Measurements from ENCODE around the gene RAB31. TPM values are rescaled to one million over a fixed set of nuclear protein-coding genes. Genes with fewer than 3 reads are reported as not detected.

The RAB31 gene
- polyA plus RNA-seq, 1 of the 3 experiments (the other 2 are of a cell fraction) = 23.0 TPM

DNA sequence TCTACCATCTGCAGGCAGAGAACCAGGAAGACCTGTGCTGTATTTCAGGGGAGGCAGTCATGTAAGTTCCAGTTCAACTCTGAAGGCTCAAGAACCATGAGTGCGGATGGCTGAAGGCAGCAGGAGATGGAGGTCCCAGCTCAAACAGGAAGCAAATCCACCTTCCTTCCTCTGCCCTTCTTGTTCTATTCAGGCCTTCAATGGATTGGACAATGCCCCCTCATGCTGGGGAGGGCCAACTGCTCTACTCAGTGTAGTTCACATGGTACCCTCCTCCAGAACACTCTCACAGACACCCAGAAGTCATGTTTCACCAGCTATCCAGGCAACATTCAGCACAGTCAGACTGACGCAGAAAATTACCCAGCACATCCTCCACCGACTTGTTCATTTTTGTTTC lies 39.1 kb upstream of the RAB31 start (continued):
- no peak for TF ChIP-seq ZBTB33 (IDR thresholded peaks at IDR 0.05; ENCODE audit: borderline replicate concordance, low read depth)
- no peak for TF ChIP-seq GATA2 (CRISPR knock-in tag; IDR thresholded peaks at IDR 0.05)
- TF ChIP-seq TAF1 (IDR thresholded peaks at IDR 0.05; ENCODE audit: borderline replicate concordance, low read depth, low read length) = no peak

DNA sequence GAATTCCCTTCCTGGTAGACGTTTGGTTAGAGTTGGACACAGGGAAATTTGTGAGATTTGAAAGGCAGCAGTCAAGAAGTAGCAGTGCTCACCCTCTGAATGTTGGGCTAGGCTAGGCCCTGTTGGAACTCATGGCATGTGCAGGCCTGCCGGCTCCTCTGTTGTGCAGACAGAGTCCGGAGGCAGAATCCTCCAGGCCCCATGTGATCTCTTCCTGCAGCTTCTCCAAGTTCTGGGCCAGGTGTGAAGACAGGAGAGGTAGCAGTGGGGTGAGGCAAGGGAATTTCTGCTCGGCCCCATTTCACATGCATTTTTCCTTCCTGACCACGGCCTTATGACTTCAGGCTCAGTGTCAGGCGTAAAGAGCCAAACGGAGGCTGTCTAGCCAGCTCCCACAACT lies 36.9 kb upstream of the RAB31 start:
- no peak overlapping the region for H3K9ac ChIP-seq
- H3K27ac ChIP-seq (ENCODE audit: low read depth in 2 of 2, low read length in 1 of 2) = no peak overlapping the region
- TF ChIP-seq CHD2 (IDR thresholded peaks at IDR 0.05; ENCODE audit: low read length, partially characterized antibody) = no peak
- no peak for TF ChIP-seq NFIC (IDR thresholded peaks at IDR 0.05; ENCODE audit: borderline replicate concordance)
- TF ChIP-seq YY1 (IDR thresholded peaks at IDR 0.05; ENCODE audit: low read depth) = no peak
- TF ChIP-seq SIN3A (IDR thresholded peaks at IDR 0.05; ENCODE audit: borderline replicate concordance, low read depth, low read length) = no peak
- TF ChIP-seq RFX5 (IDR thresholded peaks at IDR 0.05; ENCODE audit: low read length) = no peak
- no peak for TF ChIP-seq EP300 (IDR thresholded peaks at IDR 0.05; ENCODE audit: borderline replicate concordance in 1 of 2, low read depth in 1 of 2, low read length in 1 of 2)
- no peak for TF ChIP-seq IRF3 (IDR thresholded peaks at IDR 0.05; ENCODE audit: low read depth, low read length)
- no peak for TF ChIP-seq TEAD4 (IDR thresholded peaks at IDR 0.05; ENCODE audit: borderline replicate concordance, insufficient read depth)
- TF ChIP-seq, protein P1, sequence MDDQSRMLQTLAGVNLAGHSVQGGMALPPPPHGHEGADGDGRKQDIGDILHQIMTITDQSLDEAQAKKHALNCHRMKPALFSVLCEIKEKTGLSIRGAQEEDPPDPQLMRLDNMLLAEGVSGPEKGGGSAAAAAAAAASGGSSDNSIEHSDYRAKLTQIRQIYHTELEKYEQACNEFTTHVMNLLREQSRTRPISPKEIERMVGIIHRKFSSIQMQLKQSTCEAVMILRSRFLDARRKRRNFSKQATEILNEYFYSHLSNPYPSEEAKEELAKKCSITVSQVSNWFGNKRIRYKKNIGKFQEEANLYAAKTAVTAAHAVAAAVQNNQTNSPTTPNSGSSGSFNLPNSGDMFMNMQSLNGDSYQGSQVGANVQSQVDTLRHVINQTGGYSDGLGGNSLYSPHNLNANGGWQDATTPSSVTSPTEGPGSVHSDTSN (IDR thresholded peaks at IDR 0.05) = no peak
- no peak for TF ChIP-seq EZH2phosphoT487 (IDR thresholded peaks at IDR 0.05; ENCODE audit: borderline replicate concordance, low read depth)
- no peak for TF ChIP-seq MXI1 (IDR thresholded peaks at IDR 0.05; ENCODE audit: low read depth, low read length)
- no peak for TF ChIP-seq RCOR1 (IDR thresholded peaks at IDR 0.05; ENCODE audit: low read length)
- TF ChIP-seq TCF12 (IDR thresholded peaks at IDR 0.05) = no peak
- DNase-seq = no peak
- H4K20me1 ChIP-seq (ENCODE audit: insufficient read depth) = no peaks in the 10 kb centered on the region
- no peaks in the 10 kb centered on the region for H3K36me3 ChIP-seq (replicated peaks in 1 of 2; ENCODE audit: control insufficient read depth in 1 of 2, insufficient read depth in 2 of 2, low read length in 1 of 2)
- no peaks in the 10 kb centered on the region for H3K79me2 ChIP-seq (ENCODE audit: insufficient read depth)
- no peaks in the 10 kb centered on the region for H3K27me3 ChIP-seq (ENCODE audit: insufficient read depth)
- no peak overlapping the region for H3K4me3 ChIP-seq (ENCODE audit: low read depth in 2 of 2, low read length in 1 of 2)
- H3K4me2 ChIP-seq = no peak overlapping the region
- ChIA-PET POLR2A (no interaction called here), CTCF (interaction anchor here (2.0 kb wide), 1 partner anchor 59 kb away, joined by 7 read pairs; no protein-coding TSS in a partner anchor)
- H3F3A ChIP-seq (replicated peaks; ENCODE audit: insufficient read depth) = no peaks in the 10 kb centered on the region
- H3K4me1 ChIP-seq (ENCODE audit: control insufficient read depth in 1 of 2, insufficient read depth in 2 of 2, low read depth in 1 of 2, low read length in 1 of 2) = 0 out of 4 replicates have a peak, but pooled peaks cover 0 to 3% of the 10 kb centered on the region in 2 experiments
- H3K9me2 ChIP-seq = no peaks in the 10 kb centered on the region
- no peaks in the 10 kb centered on the region for H3K9me3 ChIP-seq
- 92% methylated on average over 5 of the region's 7 CpGs for WGBS (ENCODE audit: low lambda C conversion rate)
- no peak overlapping the region for H2AFZ ChIP-seq (ENCODE audit: low read depth)

Data from SK-N-SH (cell line).